Stomach (tissue), 4 donors: ENCODE measurements around the gene PITPNM3.

Source experiments
- POLR2A ChIP-seq, 4 donors: fragments of 450-650 bp; IDR thresholded peaks; one replicate each; pipeline ENCODE4 v1.6.1; 2016; ENCODE audit warnings: antibody characterized with exemption in 4 of 4, control low read depth in 2 of 4, mild to moderate bottlenecking in 1 of 4, moderate library complexity in 1 of 4
- TF ChIP-seq, protein P1 (sequence below), 7 experiments: fragments of 450-650 bp in 4 of 7; fragments of 200-600 bp in 3 of 7; sonication (generic) in 3 of 7; IDR thresholded peaks; one replicate each; pipeline ENCODE4 v1.5.1; 2016 to 2019; ENCODE audit warnings: antibody characterized with exemption in 7 of 7, control low read depth in 2 of 7, mild to moderate bottlenecking in 1 of 7

DNA sequence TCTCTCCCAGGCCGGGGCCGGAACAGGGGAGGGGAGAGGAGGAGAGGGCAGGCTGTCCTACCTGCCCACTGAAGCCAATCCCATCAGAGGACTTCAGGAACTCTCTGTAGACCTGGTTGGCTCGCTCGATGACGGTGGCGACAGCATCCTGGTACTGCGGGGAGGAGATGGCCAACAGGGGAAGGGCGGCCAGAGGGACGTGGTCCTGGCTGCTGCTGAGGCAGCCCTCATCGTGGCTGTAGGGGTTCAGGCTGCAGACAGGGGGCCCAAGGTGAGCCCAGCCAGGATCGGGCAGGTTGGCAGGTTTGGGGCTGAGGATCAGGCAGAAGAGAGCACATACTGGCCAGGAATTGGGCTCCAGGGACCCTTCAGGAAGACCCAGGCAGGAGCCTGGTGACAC is 77.9 kb downstream of the PITPNM3 start:
- TF ChIP-seq, protein P1, sequence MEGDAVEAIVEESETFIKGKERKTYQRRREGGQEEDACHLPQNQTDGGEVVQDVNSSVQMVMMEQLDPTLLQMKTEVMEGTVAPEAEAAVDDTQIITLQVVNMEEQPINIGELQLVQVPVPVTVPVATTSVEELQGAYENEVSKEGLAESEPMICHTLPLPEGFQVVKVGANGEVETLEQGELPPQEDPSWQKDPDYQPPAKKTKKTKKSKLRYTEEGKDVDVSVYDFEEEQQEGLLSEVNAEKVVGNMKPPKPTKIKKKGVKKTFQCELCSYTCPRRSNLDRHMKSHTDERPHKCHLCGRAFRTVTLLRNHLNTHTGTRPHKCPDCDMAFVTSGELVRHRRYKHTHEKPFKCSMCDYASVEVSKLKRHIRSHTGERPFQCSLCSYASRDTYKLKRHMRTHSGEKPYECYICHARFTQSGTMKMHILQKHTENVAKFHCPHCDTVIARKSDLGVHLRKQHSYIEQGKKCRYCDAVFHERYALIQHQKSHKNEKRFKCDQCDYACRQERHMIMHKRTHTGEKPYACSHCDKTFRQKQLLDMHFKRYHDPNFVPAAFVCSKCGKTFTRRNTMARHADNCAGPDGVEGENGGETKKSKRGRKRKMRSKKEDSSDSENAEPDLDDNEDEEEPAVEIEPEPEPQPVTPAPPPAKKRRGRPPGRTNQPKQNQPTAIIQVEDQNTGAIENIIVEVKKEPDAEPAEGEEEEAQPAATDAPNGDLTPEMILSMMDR (IDR thresholded peaks at IDR 0.05): no peak
- no peak for TF ChIP-seq POLR2A (IDR thresholded peaks at IDR 0.05)
